HL-60 (cell line): ENCODE results near the gene CYP27C1.

Experiments used
- DNase-seq, 2 experiments: peaks; one replicate each; pipeline ENCODE4 v3.0.0-alpha.2; 2010 to 2020; ENCODE audit warnings: low read depth in 1 of 2, low spot score in 1 of 2
- H3K27ac ChIP-seq: fragments of 250-450 bp; sonication (Bioruptor Pico); replicated peaks from 2 replicates; pipeline ENCODE4 v1.5.1; 2020; ENCODE audit warnings: mild to moderate bottlenecking, moderate library complexity
- H3K27me3 ChIP-seq: fragments of 250-450 bp; sonication (Bioruptor Pico); 2 replicates; pipeline ENCODE4 v1.5.1; 2021; ENCODE audit warnings: mild to moderate bottlenecking, moderate library complexity; ENCODE audit not compliant: insufficient read depth, poor library complexity, severe bottlenecking
- H3K4me3 ChIP-seq: replicated peaks from 2 replicates; pipeline ENCODE4 v1.5.1; 2011; ENCODE audit warnings: mild to moderate bottlenecking, control low read depth, low read length; ENCODE audit not compliant: insufficient read depth
- CTCF ChIP-seq: IDR thresholded peaks from one replicate; pipeline ENCODE4 v1.5.1; 2011; ENCODE audit warnings: low read length, control low read depth, inconsistent platforms; ENCODE audit not compliant: insufficient read depth
- GABPA ChIP-seq: IDR thresholded peaks from 2 replicates; pipeline ENCODE4 v1.6.1; 2012; ENCODE audit warnings: low read depth
- POLR2AphosphoS5 ChIP-seq: IDR thresholded peaks from 2 replicates; pipeline ENCODE4 v1.6.1; 2012; ENCODE audit warnings: low read depth
- REST ChIP-seq: IDR thresholded peaks from 2 replicates; pipeline ENCODE4 v1.6.1; 2012; ENCODE audit warnings: low read depth; ENCODE audit not compliant: insufficient replicate concordance
- SPI1 ChIP-seq: IDR thresholded peaks from 2 replicates; pipeline ENCODE4 v1.6.1; 2012; ENCODE audit warnings: low read depth, mild to moderate bottlenecking, borderline replicate concordance

The CYP27C1 gene

GRCh38 chr2:127197475-127198385 lies 22.4 kb downstream of the CYP27C1 start:
- peak; percentile 59; the same call in 1 of the 2 replicates for TF ChIP-seq POLR2AphosphoS5
- no peak for TF ChIP-seq REST
- TF ChIP-seq CTCF, result peak; percentile 83
- no peaks in the 10 kb centered on the region for H3K27me3 ChIP-seq
- H3K27ac ChIP-seq, result peak overlapping the region; percentile 67
- peak; percentile 61 to 93 for DNase-seq
- H3K4me3 ChIP-seq, result peak overlapping the region; percentile 10

- DNase-seq, result peak; percentile 62 to 72
- H3K4me3 ChIP-seq, result peak overlapping the region; percentile 10
- H3K27me3 ChIP-seq, result no peaks in the 10 kb centered on the region
- TF ChIP-seq CTCF (peak; percentile 84), GABPA (no peak)
- peak overlapping the region; percentile 67 for H3K27ac ChIP-seq
These were observed 23.1 kb downstream of the CYP27C1 start for GRCh38 chr2:127196998-127197397.

GRCh38 chr2:127196549-127196948 lies 23.6 kb downstream of the CYP27C1 start:
- DNase-seq, result no peak
- no peaks in the 10 kb centered on the region for H3K27me3 ChIP-seq
- no peak overlapping the region for H3K4me3 ChIP-seq
- H3K27ac ChIP-seq, result no peak overlapping the region
- TF ChIP-seq REST (no peak), GABPA (no peak), CTCF (no peak), SPI1 (no peak), POLR2AphosphoS5 (no peak)
